Psoas muscle (tissue), 8 donors: Measurements from ENCODE around the gene TGM6. TPM values are rescaled to one million over a fixed set of nuclear protein-coding genes. Genes with fewer than 3 reads are reported as not detected.

ENCODE experiments used
- ATAC-seq, 4 donors: fragments of 200-7000 bp; cut with Tn5 transposase; one replicate each; pipeline ENCODE4 v1.9.1; 2020; ENCODE audit warnings: moderate library complexity in 3 of 4, mild to moderate bottlenecking in 2 of 4
- DNase-seq, 2 donors: peaks; one replicate each; pipeline ENCODE4 v3.0.0-alpha.2; 2020
- H3K27ac ChIP-seq: fragments of 200-600 bp; one replicate; pipeline ENCODE4 v1.8.0; 2022
- H3K27me3 ChIP-seq, 3 donors: fragments of 200-600 bp in 1 of 3; one replicate each; pipeline versions ENCODE4 v1.6.1 to v1.8.0; 2013 to 2022; ENCODE audit warnings: low read length in 2 of 3, mild to moderate bottlenecking in 2 of 3, moderate library complexity in 1 of 3; ENCODE audit not compliant: insufficient read depth in 3 of 3
- H3K36me3 ChIP-seq, 2 donors: fragments of 200-600 bp in 1 of 2; one replicate each; pipeline versions ENCODE4 v1.6.1 to v1.8.0; 2013 to 2022; ENCODE audit warnings: low read depth in 1 of 2, mild to moderate bottlenecking in 1 of 2, moderate library complexity in 1 of 2; ENCODE audit not compliant: insufficient read depth in 1 of 2
- H3K4me1 ChIP-seq: fragments of 200-600 bp; one replicate; pipeline ENCODE4 v1.8.0; 2022
- H3K4me3 ChIP-seq: fragments of 200-600 bp; one replicate; pipeline ENCODE4 v1.8.0; 2022; ENCODE audit warnings: mild to moderate bottlenecking
- H3K9me3 ChIP-seq: fragments of 200-600 bp; one replicate; pipeline ENCODE4 v1.8.0; 2022
- CTCF ChIP-seq: fragments of 200-600 bp; IDR thresholded peaks from one replicate; pipeline ENCODE4 v1.8.0; 2022; ENCODE audit warnings: antibody characterized with exemption
- WGBS, 3 donors: extraction: QIAGEN DNeasy Blood & Tissue Kit; methylation state at CpG; one replicate each; pipeline versions ENCODE4 v1.1.6 to v1.1.7; 2013; 5-methylcytosine and 5-hydroxymethylcytosine counted together
- intact Hi-C, 2 donors: fragments of 100-400 bp; cut with DNase I; formaldehyde crosslinking; loops; one replicate each; pipeline versions ENCODE4 v1.11.0 to v1.14.2; 2022
- polyA plus RNA-seq, 3 donors: library from polyadenylated mRNA; stranded (reverse); fragments of 200-250 nt; gene quantifications; one replicate each; pipeline ENCODE4 v1.2.3, GENCODE V29; 2013
- total RNA-seq, 4 donors: library from RNA; stranded (reverse); fragmentation: NEBNext Ultra II Directional in 2 of 4; extraction: Animal tissue kit (Norgen Biotek cat#: 25700) in 2 of 4; gene quantifications; one replicate each; pipeline versions ENCODE4 v1.2.1 to v1.2.4, GENCODE V29; 2021 to 2023
- donor health status: healthy with polysubstance abuse.
- donor health status: DM: no; HTN: no; CAD: no; lungs with moderate emphysema.
- donor health status: Bipolar disorder and iron deficiency.
- donor health status: healthy.
- donor health status: DM: yes; HTN: yes; CAD: no.
- donor health status: DM: no; HTN: no; CAD: no.
- donor health status: DM: no; HTN: no; CAD: no.
- donor health status: DM: yes; HTN: yes; CAD: no.

The TGM6 gene
- total and polyA plus RNA-seq, 7 donors: not detected

GRCh38 chr20:2390951-2391675 lies 10.4 kb downstream of the TGM6 start:
- TF ChIP-seq CTCF: no peak
- DNase-seq: no peak
- intact Hi-C loops: no loop called here
- no peak for ATAC-seq
- Histone ChIP-seq H3K27me3 (peaks cover 0 to 3% (median 0%) of the 10 kb centered on the region in 3 donors), H3K9me3 (peaks cover 3% of the 10 kb centered on the region), H3K36me3 (no peaks in the 10 kb centered on the region), H3K4me3 (no peak overlapping the region), H3K4me1 (no peaks in the 10 kb centered on the region), H3K27ac (no peak overlapping the region)
- WGBS, 3 donors: 62 to 73% (median 67%) methylated on average over 7 of the region's 7 CpGs

GRCh38 chr20:2394411-2395055 lies 13.8 kb downstream of the TGM6 start:
- 80 to 85% (median 82%) methylated on average over 12 of the region's 12 CpGs for WGBS, 3 donors
- DNase-seq: no peak
- H3K4me3 ChIP-seq: no peak overlapping the region
- H3K27me3 ChIP-seq: peaks cover 0 to 3% (median 0%) of the 10 kb centered on the region in 3 donors
- no peaks in the 10 kb centered on the region for H3K4me1 ChIP-seq
- no peak for ATAC-seq
- intact Hi-C loops: no loop called here
- no peaks in the 10 kb centered on the region for H3K36me3 ChIP-seq
- TF ChIP-seq CTCF: no peak
- H3K27ac ChIP-seq: no peak overlapping the region
- H3K9me3 ChIP-seq: no peaks in the 10 kb centered on the region

GRCh38 chr20:2395136-2395535 lies 14.4 kb downstream of the TGM6 start:
- H3K27ac ChIP-seq: no peak overlapping the region
- WGBS, 3 donors: 70 to 85% (median 83%) methylated on average over 9 of the region's 9 CpGs
- intact Hi-C loops: no loop called here
- no peak for DNase-seq
- no peaks in the 10 kb centered on the region for H3K4me1 ChIP-seq
- peaks cover 0 to 3% (median 0%) of the 10 kb centered on the region in 3 donors for H3K27me3 ChIP-seq
- no peak for TF ChIP-seq CTCF
- no peaks in the 10 kb centered on the region for H3K36me3 ChIP-seq
- H3K4me3 ChIP-seq: no peak overlapping the region
- no peak for ATAC-seq
- H3K9me3 ChIP-seq: no peaks in the 10 kb centered on the region

GRCh38 chr20:2396241-2396814 lies 15.6 kb downstream of the TGM6 start:
- H3K4me3 ChIP-seq: no peak overlapping the region
- H3K36me3 ChIP-seq: no peaks in the 10 kb centered on the region
- ATAC-seq: no peak
- TF ChIP-seq CTCF: no peak
- WGBS, 3 donors: 70 to 77% (median 71%) methylated on average over 14 of the region's 14 CpGs
- DNase-seq: no peak
- H3K27ac ChIP-seq: no peak overlapping the region
- H3K4me1 ChIP-seq: no peaks in the 10 kb centered on the region
- intact Hi-C loops: no loop called here
- no peaks in the 10 kb centered on the region for H3K9me3 ChIP-seq
- peaks cover 0 to 3% (median 0%) of the 10 kb centered on the region in 3 donors for H3K27me3 ChIP-seq
